Fibroblast of upper back skin (primary cell): ENCODE results near the gene FRYL.
"Not testable (repeated sequence)": the region's sequence is repeated elsewhere in the genome, so short reads cannot be mapped to it uniquely, and the experiment has no call there.

Experiments used
- DNase-seq: peaks from one replicate; pipeline ENCODE4 v3.0.0-alpha.2; 2013

FRYL gene

DNA sequence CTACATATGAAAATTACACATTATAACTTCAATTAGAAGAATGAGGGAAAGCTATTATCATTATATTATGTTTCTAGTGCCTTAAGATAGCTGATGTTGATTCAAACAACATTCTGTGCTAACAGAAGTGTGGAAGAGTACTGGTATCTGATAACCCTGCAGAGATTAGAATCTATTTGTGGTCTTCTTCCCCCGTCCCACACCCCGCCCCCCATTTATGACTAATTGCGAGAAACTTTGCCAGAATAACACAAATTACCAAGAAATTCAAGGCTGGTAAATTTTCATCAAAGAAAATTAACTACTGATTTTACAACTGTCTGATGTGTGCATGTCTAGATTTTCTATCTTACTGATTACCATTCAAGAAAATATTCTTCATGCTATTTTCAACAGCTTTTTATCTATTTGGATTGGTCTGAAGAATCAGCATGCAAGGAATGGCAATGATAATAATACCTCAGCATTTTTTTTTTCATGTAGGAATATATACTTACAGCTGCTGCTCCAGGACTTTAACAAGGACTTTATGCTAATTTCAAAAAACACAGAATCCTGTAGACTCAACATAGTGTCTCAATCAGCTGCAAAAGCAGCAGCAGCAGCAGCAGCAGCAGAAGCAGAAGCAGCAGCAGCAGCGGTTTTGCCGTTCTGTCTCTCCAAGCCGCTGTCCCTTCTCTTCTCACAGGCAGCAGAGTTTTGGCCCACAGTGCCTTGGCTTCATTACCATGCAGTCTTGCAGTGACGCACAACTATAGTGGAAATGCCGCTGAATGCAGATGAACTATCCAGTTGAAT lies 126.7 kb downstream of the FRYL start:
- peak; percentile 61 for DNase-seq

DNA sequence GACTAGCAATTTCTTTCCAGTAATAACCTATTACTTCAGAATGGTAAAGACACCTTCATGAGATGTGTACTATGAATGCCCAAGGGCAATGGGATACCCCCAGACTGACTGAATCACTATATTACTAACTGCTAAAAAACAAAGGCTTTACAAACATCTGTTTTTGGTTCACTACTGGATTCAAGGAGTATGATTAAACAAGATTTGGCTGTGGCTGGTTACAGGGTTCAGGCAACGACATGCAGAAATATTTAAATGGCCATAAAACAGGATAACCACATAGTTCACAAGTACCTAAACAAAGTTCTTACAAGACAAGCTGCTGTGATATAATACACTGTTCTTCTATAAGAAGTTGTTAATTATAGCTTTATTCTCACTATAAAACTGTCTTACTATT lies 128.2 kb downstream of the FRYL start:
- peak; percentile 74 for DNase-seq

DNA sequence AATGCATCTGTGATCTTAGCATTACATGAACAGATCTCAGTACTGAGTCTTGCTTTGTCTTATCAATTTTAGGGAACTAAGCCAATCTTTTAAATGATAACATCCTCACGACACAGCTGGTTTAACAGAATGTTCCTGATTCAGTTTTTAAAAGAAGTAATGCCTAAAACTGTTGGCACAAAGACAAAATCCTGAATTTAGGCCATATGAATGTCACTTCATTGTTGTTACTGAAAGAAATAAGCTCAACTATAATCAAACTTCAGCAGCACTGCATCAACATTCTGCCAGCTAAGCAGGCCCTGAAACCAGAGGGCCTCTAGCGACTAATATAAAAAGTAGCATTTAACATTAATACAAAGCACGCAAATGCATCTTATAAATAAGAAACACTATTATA lies 130.6 kb downstream of the FRYL start:
- DNase-seq: no peak

DNA sequence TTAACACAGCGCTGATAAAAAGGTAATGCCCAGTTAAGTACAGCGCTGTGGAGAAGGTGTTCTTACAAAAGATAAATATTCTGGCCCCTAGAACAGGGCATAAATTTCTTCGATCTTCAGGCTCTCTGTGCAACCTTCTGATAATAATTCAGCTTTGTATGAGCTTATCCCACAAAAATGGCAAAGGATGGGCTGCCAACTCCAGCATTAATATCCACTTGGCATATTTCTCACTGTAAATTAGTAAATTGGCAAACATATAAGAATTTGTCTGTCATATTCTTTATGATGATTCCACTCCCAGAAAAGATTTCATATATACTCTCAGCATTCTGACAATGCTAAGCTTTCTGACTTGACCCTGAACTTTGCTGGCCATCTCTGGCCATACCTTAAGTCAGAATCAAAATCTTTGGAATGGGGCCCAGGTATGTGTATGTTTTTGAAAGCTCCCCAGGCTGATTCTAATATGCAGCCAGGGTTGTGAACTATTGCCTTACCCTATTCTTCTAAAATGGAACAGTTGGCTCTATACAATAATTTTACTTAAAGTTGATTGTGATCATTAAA lies 134.8 kb downstream of the FRYL start:
- DNase-seq: peak; percentile 41

DNA sequence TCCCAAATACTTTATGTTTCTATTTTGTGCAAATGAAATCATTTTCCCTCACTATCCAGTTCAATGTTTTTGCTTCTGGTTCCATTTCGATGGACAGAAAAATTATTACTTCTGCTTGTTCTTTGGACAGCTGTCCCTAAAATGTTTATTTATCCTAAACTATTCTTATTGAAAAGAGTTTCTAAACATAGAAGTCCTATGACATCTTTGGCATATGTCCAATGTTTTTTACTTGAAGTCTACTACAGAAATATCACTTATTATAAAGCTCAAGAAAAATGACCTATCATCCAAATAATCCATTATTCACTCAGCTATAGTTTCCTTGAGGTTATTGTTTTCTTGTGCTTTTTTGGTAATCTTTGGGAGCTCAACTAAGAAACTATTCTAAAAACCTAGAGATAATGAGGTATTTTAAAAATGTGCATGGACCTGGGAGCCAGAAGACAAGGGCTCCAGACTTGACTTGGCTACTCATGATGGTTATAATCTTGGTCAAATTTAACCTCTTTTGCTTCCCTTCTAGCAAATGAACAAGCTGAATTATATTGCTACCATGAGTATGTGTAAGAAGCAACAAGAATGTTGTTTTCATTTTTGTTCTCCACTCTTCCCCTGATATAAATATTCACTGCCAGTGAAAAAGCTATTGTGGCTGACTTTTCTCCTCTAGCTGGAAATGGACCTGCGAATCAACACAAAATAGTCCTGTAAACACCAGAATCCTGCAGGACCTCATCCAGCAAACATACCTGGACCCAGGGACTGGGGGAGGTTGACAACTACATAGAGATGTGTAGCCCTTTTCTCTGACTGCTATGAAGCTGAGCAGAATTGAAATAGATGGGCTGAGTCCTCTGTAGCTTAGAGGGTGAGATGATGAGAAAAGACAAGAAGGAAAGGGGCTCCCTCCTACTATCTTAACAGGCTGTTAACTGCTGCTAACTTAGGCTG lies 137.4 kb downstream of the FRYL start:
- DNase-seq: peak; percentile 28

DNA sequence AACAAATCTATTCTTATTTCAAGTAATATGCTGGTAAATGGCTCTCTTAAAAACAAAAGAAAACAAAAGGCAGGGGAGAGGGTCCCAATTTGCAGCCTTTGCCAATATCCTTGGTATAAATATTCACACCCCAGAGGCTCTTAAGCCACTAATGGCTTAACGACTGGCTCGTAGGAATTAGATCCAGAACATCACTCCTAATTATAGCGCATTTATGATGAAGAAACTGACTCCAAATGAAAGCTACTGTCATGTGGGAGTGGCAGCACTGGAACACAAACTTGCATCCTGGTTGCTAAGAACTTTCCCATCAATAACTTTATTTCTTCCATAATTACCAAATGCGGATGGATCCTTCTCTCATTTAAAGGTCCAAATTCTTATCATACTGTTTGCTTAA lies 138.7 kb downstream of the FRYL start:
- no peak for DNase-seq

DNA sequence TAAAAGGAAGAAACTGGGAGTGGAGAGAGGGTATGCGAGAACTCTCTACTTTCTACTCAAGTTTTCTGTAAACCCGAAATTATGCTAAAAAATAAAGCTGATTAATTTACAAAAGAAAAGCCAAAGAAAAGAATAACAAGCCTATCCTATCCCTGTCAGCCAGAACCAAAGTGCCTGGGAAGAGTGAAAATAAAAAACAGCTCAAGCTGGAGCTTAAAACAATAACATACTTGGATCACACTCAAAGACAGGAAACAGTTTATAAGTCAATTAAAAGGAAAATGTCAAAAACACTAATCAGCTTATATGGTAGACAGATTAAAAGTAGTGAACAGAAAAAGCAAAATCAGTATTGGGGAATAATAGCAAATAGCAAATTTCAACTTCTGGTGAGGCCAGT lies 139.4 kb downstream of the FRYL start:
- DNase-seq: no peak

DNA sequence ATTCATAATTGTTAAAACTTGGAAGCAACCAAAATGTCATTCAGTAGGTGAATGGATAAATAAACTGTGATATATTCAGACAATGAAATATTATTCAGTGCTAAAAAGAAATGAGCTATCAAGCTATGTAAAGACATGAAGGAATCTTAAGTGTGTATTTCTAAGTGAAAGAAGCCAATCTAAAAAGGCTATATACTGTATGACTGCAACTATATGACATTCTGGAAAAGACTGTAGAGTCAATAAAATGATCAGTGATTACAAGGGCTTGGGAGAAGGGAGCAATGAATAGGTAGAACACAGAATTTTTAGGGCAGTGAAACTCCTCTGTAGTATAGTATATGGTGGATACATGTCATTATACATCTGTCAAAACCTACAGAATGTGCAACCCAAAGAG lies 139.9 kb downstream of the FRYL start:
- DNase-seq: no peak

DNA sequence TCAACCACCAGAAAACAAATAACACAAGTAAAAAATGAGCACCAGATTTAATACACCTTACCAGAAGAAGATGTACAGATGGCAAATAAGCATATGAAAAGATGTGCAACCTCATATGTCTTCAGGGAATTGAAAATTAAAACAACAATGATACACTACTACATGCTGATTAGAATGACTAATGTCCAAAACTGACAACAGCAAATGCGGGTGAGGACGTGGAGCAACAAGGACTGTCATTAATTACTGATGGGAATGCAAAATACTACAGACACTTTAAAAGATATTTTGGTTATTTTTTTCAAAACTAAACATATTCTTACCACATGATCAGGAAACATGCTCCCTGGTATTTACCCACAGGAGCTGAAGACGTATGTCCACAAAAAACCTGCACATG lies 140.3 kb downstream of the FRYL start:
- peak; percentile 14 for DNase-seq

DNA sequence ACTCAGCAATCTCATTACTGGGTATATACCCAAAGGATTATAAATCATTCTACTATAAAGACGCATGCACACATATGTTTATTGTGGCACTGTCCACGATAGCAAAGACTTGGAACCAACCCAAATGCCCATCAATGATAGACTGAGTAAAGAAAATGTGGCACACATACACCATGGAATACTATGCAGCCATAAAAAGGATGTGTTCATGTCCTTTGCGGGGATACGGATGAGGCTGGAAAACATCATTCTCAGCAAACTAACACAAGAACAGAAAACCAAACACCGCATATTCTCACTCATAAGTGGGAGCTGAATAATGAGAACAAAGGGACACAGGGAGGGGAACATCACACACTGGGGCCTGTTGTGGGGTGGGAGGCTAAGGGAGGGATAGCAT lies 141.5 kb downstream of the FRYL start:
- not testable (repeated sequence) for DNase-seq

DNA sequence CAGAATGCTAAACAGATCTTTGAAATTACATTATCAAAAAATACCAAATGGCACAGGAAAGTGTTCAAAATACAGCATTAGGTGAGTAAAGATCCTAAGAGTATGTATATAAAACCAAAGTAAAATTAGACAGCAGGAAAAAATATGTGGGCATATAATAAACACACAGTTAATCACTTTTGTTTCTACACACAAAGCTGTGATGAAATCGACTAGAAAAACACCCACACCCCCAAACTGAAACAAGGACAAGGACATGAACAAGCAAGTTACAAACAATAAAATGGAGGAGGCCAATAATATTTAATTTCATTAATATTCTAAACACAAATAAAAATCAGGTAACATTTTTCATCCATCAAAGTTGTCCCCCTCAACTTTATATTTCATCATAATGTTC lies 143.2 kb downstream of the FRYL start:
- DNase-seq: no peak

DNA sequence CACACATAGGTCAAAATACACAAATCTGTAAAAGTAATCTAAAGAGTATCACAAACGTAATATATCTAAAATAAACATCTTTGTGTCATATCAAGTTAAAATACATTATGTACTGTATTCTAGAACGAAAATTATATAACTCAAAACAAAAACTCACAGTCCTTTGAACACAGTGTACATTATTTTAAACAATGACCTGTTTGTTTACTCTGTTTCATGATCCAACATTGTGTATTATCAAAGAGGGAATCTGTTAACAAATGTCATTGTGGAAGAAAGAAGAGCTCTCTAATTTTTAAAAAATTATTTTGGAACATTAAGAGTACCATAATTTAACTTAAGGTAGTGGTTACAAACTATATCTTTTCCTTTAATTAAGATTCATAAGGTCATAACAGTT lies 144.1 kb downstream of the FRYL start:
- no peak for DNase-seq

DNA sequence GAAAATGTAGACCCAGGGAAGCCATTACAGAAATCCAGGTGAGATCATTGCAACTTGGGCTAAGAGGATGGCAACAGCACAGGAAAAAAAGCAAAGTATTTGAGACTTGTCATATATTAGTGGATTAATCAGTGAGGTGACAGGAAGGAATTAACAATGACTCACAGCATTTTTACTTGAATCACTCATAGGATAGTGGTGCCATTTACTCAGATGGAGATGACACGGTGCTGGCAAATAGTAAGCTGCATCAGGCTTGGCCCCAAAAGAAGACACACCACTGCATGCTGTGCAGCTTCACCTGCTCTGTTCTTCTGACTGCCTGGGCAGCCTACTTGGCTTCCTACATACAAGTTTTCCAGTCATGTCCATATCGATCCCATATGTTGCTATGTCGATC lies 144.8 kb downstream of the FRYL start:
- DNase-seq: peak; percentile 46

DNA sequence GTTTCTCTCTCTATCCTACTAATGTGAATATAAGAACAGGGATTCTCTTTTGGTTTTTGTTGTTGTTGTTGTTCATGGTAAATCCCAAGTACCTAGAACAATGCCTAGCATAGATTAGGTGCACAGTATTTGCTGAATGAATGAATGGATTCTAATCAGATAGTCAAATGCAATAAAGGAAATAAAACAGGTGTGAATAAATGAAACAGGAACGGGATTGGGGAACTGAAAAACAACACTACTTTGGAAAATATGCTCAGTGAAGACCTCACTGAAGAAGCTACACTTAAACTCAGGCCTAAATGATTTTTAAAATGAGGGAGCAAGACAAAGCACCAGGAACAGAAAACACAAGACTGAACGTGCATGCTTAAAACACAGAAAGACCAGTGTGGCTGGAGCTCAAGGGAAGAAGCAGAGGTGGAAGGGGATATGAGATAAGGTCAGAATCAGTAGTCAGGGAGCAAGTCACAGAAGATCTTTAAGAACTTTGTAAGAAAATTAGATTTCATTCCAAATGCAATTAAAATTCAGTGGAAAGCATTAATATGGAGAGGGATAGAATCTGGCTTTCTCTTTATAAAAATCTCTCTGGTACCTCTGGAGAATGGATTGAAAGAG lies 145.3 kb downstream of the FRYL start:
- no peak for DNase-seq

DNA sequence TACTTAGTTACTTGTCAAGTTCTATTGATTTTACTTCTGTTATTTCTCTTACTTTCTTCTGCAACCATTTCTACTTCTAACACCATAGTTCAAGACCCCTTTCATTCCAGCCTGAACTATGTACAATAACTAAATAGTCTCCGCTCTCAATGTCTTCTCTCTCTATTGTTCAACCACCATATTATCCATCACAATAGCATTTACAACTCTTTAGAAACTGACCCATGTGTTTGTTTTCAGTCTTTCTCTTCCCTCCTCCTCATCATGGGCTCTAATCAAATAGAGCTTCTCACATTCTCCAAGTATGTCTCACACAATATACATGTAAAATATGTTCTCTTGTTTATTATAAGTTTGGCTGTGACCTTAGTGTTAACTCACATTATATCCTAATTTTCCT lies 146.4 kb downstream of the FRYL start:
- DNase-seq: no peak

DNA sequence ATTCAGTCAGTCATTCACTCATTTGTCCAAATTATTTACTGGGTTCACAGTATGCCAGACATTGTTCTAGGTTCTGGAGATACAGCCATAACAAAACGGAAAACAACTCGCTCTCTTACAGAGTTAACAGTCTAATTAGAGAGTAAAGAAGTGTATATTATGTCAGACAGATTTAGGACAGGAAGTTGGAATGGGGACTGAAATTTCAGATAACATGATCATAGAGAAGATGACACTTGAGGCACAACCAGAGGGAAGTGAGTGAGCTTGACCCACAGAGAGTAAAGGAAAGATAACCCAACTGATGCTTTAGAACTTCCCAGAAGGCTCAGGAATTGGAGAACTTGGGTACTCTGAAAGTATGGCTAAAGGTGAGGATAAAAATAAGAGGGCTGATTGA lies 150.6 kb downstream of the FRYL start:
- DNase-seq: no peak

DNA sequence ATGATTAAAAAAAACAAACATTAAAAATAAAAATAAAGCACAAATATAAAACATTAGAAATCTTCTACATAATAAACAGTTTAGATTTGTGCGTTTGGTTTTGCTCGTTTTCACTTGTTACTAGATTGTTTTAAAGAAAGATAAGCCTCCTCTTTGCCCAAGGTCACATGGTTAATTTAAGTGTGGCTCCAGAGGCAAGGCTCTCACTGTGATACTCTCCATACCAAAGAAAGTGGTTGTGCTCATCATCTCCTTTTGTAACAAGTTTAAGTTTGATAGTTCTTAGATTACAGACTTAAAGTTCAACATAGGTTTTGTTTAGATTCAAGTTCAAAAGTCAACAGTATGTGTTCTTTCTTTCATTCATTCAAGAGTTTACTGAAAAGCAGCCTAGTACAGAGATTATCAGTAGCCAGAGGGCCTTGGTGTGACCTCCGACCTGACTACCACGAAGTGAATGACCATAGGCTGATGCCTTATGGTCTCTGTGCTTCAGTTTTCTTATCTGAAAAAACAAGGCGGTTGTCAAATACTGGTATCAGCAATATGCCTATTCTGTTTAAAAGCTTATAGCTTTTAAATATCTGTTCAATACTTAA lies 156.8 kb downstream of the FRYL start:
- no peak for DNase-seq

DNA sequence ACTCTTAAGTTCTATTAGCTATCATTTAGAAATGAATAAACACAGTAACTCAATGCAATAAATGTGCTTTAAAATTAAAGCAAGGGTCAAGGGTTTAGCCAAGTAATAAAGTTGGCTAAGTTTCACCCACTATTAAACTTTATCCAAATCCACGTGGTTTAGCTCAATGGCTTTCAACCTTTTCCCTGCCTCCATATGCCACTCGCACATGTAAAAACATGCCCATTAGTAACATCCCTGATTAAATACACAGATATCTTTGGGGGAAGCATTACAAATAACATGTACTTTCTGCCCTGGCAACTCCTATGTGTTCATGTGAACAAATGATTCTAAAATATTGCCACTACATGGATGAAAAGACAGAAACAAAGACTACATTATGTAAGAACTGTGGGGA lies 159.2 kb downstream of the FRYL start:
- DNase-seq: no peak

DNA sequence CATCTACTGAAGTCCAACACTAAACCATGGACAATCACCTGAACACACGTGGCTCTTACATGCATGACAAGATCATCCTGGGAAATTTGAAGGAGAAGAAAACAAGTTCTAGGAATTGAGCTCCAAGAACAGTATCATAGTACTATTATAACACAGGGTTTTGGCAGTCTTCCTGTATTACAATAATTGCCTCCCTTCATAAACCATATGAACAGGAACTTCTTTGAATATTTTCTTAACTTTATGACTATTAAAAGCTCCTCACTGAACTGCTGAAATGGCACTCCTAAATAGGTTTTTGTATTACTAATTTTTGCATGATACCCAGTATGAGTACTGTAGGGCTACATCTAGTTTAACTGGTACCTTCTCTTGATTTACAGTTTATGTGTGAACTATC lies 160.0 kb downstream of the FRYL start:
- DNase-seq: no peak

DNA sequence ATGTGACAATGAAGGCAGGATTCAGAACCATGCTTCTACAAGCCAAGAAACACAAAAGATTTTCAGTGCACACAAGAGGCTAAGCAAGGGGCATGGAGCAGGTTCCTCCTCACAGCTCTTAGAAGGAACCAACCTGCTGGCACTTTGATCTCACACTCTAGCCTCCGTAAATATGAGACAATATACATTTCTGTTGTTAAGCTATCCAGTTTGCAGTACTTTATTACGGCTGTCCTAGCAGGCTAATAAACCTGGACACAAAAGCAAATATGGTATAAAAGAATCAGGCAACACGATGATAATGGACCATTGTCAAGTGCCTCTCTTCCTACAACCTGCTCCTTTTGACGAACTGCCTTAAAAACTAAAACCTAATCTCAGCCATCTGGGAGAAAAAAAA lies 175.6 kb downstream of the FRYL start:
- DNase-seq: no peak

DNA sequence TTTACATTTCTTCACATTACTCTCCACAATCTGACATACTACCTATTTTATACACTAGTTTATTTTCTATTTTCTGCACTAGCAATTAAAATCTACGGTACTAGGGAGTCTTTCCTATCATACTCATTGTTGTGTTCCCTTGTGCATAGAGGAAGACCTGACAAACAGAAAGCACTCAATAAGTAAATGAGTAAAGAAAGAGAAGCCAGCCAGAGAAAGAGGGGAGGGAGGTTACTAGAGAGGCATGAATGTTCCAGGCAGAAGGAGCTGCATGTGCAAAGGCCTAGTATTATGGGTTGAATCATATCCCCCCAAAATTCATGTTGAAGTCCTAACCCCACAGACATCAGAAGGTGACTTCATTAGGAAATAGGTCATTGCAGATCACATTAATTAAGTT lies 176.0 kb downstream of the FRYL start:
- DNase-seq: no peak

DNA sequence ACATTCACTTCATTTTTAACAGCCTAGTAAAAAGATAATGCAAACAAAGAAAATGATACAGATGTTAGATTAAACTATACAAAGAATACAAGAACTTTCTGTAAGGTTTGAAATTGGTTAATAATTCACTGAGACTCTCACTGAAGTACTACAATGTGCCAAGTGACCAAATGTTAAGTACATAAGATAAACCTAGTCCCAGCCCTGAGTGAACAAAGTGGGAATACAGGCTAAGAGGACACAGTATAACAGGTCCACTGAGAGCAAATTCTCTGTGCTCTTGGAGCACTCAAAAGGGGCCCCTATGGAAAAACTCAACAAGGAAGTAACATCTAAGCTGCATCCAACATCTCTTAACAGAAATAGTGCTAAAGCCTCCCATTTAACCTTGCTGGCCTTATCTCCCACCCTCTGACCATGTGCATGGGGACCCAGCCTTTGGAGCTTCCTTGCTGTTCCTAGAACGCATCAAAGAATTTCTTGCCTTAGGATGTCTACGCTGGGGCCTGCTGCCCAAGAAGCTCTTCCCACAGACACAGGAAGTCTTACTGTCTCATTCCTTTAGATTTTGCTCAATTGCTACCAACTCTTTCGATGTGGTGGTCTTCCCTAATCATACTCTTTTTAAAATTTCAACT lies 176.6 kb downstream of the FRYL start:
- DNase-seq: no peak
